Measurements from ENCODE around the gene CD164. TPM values are rescaled to one million over a fixed set of nuclear protein-coding genes. Genes with fewer than 3 reads are reported as not detected.

Gene CD164
- total and polyA plus RNA-seq, 4 donors: 131 to 300 (median 206) TPM

DNA sequence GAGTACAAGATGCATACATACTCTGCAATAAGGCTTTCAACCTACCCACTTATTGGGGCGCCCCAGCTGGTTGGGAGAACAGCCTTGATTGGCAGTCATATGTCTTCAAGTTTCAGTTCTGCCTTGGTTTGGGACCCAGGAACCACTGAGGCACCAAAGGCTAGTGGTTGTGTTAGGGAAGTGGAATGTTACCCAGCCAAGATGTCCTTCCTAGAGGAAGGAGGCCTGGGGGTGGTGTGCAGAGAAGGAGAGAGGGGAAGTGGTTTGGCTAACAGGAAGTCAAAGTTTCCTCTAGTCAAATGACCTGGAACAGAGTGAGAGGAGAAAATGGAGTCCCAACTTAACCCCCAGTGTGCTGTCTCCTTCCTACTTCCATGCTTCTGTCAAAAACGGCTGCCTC lies 59.4 kb downstream of the CD164 start:
- TF ChIP-seq CTCF (IDR thresholded peaks at IDR 0.05; ENCODE audit: control extremely low read depth, extremely low read depth): no peak
- peak; percentile 79 for ATAC-seq (ENCODE audit: insufficient read depth, low FRiP score)
- H3K4me1 ChIP-seq (ENCODE audit: control insufficient read depth in 5 of 5, insufficient read depth in 5 of 5, low read length in 5 of 5): peaks cover 0 to 3% (median 0%) of the 10 kb centered on the region in 5 donors
- peaks cover 0 to 2% (median 0%) of the 10 kb centered on the region in 4 donors for H3K9me3 ChIP-seq (ENCODE audit: control insufficient read depth in 4 of 4, insufficient read depth in 3 of 4, low read length in 3 of 4)
- no peaks in the 10 kb centered on the region for H3K27me3 ChIP-seq (ENCODE audit: control insufficient read depth in 3 of 3, insufficient read depth in 3 of 3, low read length in 2 of 3)
- 39 to 62% methylated on average over 2 of the region's 2 CpGs for WGBS, 2 donors
- H3K27ac ChIP-seq (ENCODE audit: low read depth in 1 of 2, low read length in 1 of 2): no peak overlapping the region
- H3K4me3 ChIP-seq: no peak overlapping the region
- no peak overlapping the region for H3K9ac ChIP-seq (ENCODE audit: insufficient read depth in 1 of 2, low read length in 2 of 2)
- DNase-seq: peak in 2 of 3 donors; percentile 21 to 32
- H3K36me3 ChIP-seq (ENCODE audit: control insufficient read depth in 4 of 4, insufficient read depth in 4 of 4, low read length in 4 of 4): no peaks in the 10 kb centered on the region

GRCh38 chr6:109321752-109322151 lies 60.5 kb downstream of the CD164 start:
- Histone ChIP-seq H3K9me3 (ENCODE audit: control insufficient read depth in 4 of 4, insufficient read depth in 3 of 4, low read length in 3 of 4) (peaks cover 0 to under 1% (median 0%) of the 10 kb centered on the region in 4 donors), H3K27ac (ENCODE audit: low read depth in 1 of 2, low read length in 1 of 2) (no peak overlapping the region), H3K9ac (ENCODE audit: insufficient read depth in 1 of 2, low read length in 2 of 2) (no peak overlapping the region), H3K4me3 (no peak overlapping the region), H3K4me1 (ENCODE audit: control insufficient read depth in 5 of 5, insufficient read depth in 5 of 5, low read length in 5 of 5) (peaks cover 0 to 3% (median 0%) of the 10 kb centered on the region in 5 donors), H3K27me3 (ENCODE audit: control insufficient read depth in 3 of 3, insufficient read depth in 3 of 3, low read length in 2 of 3) (no peaks in the 10 kb centered on the region), H3K36me3 (ENCODE audit: control insufficient read depth in 4 of 4, insufficient read depth in 4 of 4, low read length in 4 of 4) (no peaks in the 10 kb centered on the region)
- WGBS, 2 donors: 84 to 88% methylated on average over 8 of the region's 8 CpGs
- ATAC-seq (ENCODE audit: insufficient read depth, low FRiP score) (no peak), DNase-seq (no peak)
- no peak for TF ChIP-seq CTCF (IDR thresholded peaks at IDR 0.05; ENCODE audit: control extremely low read depth, extremely low read depth)

DNA sequence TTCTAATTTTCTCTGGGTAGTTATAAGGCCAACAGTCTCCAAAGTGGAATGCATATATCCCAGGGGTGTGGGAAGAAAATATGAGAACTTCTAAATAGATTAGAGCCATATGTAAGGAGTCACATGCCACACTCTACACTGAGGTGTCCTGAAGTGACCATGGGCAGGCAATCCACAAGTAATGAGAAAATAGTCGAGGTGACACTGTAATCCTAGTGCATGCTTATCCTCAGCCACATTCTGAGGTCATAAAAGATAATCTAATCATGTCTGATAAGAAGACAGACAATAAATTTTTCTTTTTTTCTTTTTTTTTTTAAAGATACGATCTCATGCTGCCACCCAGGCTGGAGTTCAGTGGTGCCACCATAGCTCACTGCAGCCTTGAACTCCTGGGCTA lies 62.2 kb downstream of the CD164 start:
- Histone ChIP-seq H3K36me3 (ENCODE audit: control insufficient read depth in 4 of 4, insufficient read depth in 4 of 4, low read length in 4 of 4) (no peaks in the 10 kb centered on the region), H3K9me3 (ENCODE audit: control insufficient read depth in 4 of 4, insufficient read depth in 3 of 4, low read length in 3 of 4) (no peaks in the 10 kb centered on the region), H3K27me3 (ENCODE audit: control insufficient read depth in 3 of 3, insufficient read depth in 3 of 3, low read length in 2 of 3) (no peaks in the 10 kb centered on the region), H3K4me3 (no peak overlapping the region), H3K9ac (ENCODE audit: insufficient read depth in 1 of 2, low read length in 2 of 2) (no peak overlapping the region), H3K4me1 (ENCODE audit: control insufficient read depth in 5 of 5, insufficient read depth in 5 of 5, low read length in 5 of 5) (peaks cover 0 to 3% (median 0%) of the 10 kb centered on the region in 5 donors), H3K27ac (ENCODE audit: low read depth in 1 of 2, low read length in 1 of 2) (no peak overlapping the region)
- ATAC-seq (ENCODE audit: insufficient read depth, low FRiP score) (no peak), DNase-seq (no peak)
- 84 to 86% methylated on average over 2 of the region's 2 CpGs for WGBS, 2 donors
- TF ChIP-seq CTCF (IDR thresholded peaks at IDR 0.05; ENCODE audit: control extremely low read depth, extremely low read depth): no peak

DNA sequence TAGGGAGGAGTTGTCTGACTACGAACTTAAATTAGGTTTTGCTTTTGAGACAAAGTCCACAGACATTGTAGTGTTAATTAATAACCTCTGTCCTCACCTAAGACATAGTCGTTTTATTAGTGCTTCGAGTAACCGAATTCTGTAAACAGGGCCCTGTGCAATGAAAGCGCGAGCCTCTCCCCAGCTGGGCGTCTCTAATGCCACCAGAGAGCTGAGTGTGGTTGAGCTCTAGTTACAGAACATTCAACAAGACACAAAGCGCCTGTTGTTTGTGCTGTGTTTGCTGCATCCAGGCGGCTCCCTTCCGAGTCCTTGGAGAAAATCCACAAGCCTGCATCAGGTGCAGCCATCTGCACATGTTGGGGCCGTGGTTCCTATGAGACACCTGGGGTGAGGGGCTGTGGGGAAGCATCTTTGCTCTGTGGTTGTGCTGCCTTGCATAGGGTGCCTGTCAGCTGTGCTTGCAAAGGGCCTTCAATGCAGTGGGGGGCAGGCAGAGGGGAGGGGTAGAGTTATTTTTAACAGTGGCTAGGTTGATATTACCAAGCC lies 63.9 kb downstream of the CD164 start:
- Histone ChIP-seq H3K36me3 (ENCODE audit: control insufficient read depth in 4 of 4, insufficient read depth in 4 of 4, low read length in 4 of 4) (no peaks in the 10 kb centered on the region), H3K27me3 (ENCODE audit: control insufficient read depth in 3 of 3, insufficient read depth in 3 of 3, low read length in 2 of 3) (no peaks in the 10 kb centered on the region), H3K9me3 (ENCODE audit: control insufficient read depth in 4 of 4, insufficient read depth in 3 of 4, low read length in 3 of 4) (no peaks in the 10 kb centered on the region), H3K9ac (ENCODE audit: insufficient read depth in 1 of 2, low read length in 2 of 2) (no peak overlapping the region), H3K4me1 (ENCODE audit: control insufficient read depth in 5 of 5, insufficient read depth in 5 of 5, low read length in 5 of 5) (no peaks in the 10 kb centered on the region), H3K27ac (ENCODE audit: low read depth in 1 of 2, low read length in 1 of 2) (no peak overlapping the region), H3K4me3 (no peak overlapping the region)
- no peak for TF ChIP-seq CTCF (IDR thresholded peaks at IDR 0.05; ENCODE audit: control extremely low read depth, extremely low read depth)
- no peak for DNase-seq
- 58 to 62% methylated on average over 11 of the region's 11 CpGs for WGBS, 2 donors
- no peak for ATAC-seq (ENCODE audit: insufficient read depth, low FRiP score)

Data from lung (tissue), 12 donors.